H1 (cell line): Measurements from ENCODE around the gene ZNF839. TPM values are rescaled to one million over a fixed set of nuclear protein-coding genes. Genes with fewer than 3 reads are reported as not detected.
A peak's percentile ranks its signal among the peaks of the same experiment; 100 is the strongest.

Experiments
- CTCF ChIA-PET: fragments of 300-600 bp; sonication (Branson Sonifier 250); formaldehyde crosslinking; loops from one replicate; lab custom pipeline; 2021; ENCODE audit not compliant: partially characterized antibody; lab: Charles Lee
- POLR2A ChIA-PET: fragments of 300-600 bp; sonication (Branson Sonifier 250); formaldehyde crosslinking; loops from one replicate; lab custom pipeline; 2021; ENCODE audit warnings: inconsistent platforms; ENCODE audit not compliant: partially characterized antibody; lab: Charles Lee
- DNase-seq, 2 experiments: peaks; one replicate each; pipeline versions ENCODE4 v3.0.0 to v3.0.0-alpha.2; 2010 to 2022; ENCODE audit warnings: low spot score in 2 of 2, low read depth in 1 of 2, mixed read lengths in 1 of 2
- FAIRE-seq: peaks from 2 replicates; lab custom pipeline; 2011; peaks lifted over from hg19 to GRCh38; lab: Jason Lieb, UNC
- H2AFZ ChIP-seq: 2 replicates; pipeline ENCODE4 v1.8.1; 2012; ENCODE audit warnings: low read length, inconsistent platforms
- H2AK5ac ChIP-seq: 2 replicates; pipeline ENCODE4 v1.6.1; 2013; ENCODE audit warnings: low read depth, low read length
- H2BK120ac ChIP-seq: replicated peaks from 2 replicates; pipeline ENCODE3; 2013; ENCODE audit warnings: low read depth, low read length, inconsistent platforms
- H2BK12ac ChIP-seq: 2 replicates; pipeline ENCODE4 v1.6.1; 2013; ENCODE audit warnings: low read depth, low read length
- H2BK15ac ChIP-seq: 2 replicates; pipeline ENCODE4 v1.6.1; 2013; ENCODE audit warnings: low read length
- H2BK20ac ChIP-seq: 2 replicates; pipeline ENCODE4 v1.6.1; 2013; ENCODE audit warnings: low read length
- H2BK5ac ChIP-seq: 2 replicates; pipeline ENCODE4 v1.6.1; 2013; ENCODE audit warnings: low read depth, low read length
- H3K14ac ChIP-seq: 2 replicates; pipeline ENCODE4 v1.6.1; 2013; ENCODE audit warnings: inconsistent platforms; ENCODE audit not compliant: insufficient read length
- H3K18ac ChIP-seq: 2 replicates; pipeline ENCODE4 v1.6.1; 2013; ENCODE audit warnings: low read length; ENCODE audit errors: extremely low read depth
- H3K23ac ChIP-seq: 2 replicates; pipeline ENCODE4 v1.6.1; 2013; ENCODE audit warnings: inconsistent platforms; ENCODE audit not compliant: insufficient read length
- H3K23me2 ChIP-seq: 2 replicates; pipeline ENCODE4 v1.6.1; 2013; ENCODE audit warnings: low read depth, low read length
- H3K27ac ChIP-seq: 2 replicates; pipeline ENCODE4 v1.6.1; 2011; ENCODE audit warnings: low read depth, low read length, inconsistent platforms
- H3K27me3 ChIP-seq, 4 experiments: replicated peaks in 1 of 4; 1 replicate in 1 of 4; 2 replicates in 3 of 4; pipeline versions ENCODE4 v1.6.1 to v1.8.1; 2011 to 2013; ENCODE audit warnings: low read length in 3 of 4, mild to moderate bottlenecking in 3 of 4, inconsistent platforms in 2 of 4, mixed read lengths in 2 of 4, moderate library complexity in 1 of 4; ENCODE audit not compliant: control insufficient read depth in 3 of 4, insufficient read depth in 3 of 4; ENCODE audit errors: extremely low read depth in 1 of 4
- H3K36me3 ChIP-seq, 4 experiments: 2 replicates each; pipeline versions ENCODE4 v1.6.1 to v1.8.1; 2011 to 2013; ENCODE audit warnings: mild to moderate bottlenecking in 4 of 4, low read length in 3 of 4, moderate library complexity in 2 of 4, control low read depth in 1 of 4, inconsistent platforms in 1 of 4; ENCODE audit not compliant: insufficient read depth in 4 of 4, control insufficient read depth in 2 of 4
- H3K4ac ChIP-seq: replicated peaks from 2 replicates; pipeline ENCODE3; 2013; ENCODE audit warnings: low read length, low read depth, mixed read lengths, inconsistent platforms; ENCODE audit not compliant: insufficient read length
- H3K4me1 ChIP-seq, 4 experiments: replicated peaks in 1 of 4; 1 replicate in 1 of 4; 2 replicates in 3 of 4; pipeline versions ENCODE4 v1.6.1 to v1.8.1; 2011 to 2013; ENCODE audit warnings: low read length in 3 of 4, inconsistent platforms in 2 of 4, mixed read lengths in 1 of 4; ENCODE audit not compliant: insufficient read depth in 4 of 4, control insufficient read depth in 3 of 4
- H3K4me2 ChIP-seq, 2 experiments: 2 replicates each; pipeline versions ENCODE4 v1.6.1 to v1.8.1; 2011 to 2013; ENCODE audit warnings: low read depth in 2 of 2, low read length in 2 of 2, control low read depth in 1 of 2, inconsistent platforms in 1 of 2, mild to moderate bottlenecking in 1 of 2; ENCODE audit not compliant: insufficient read depth in 1 of 2
- H3K4me3 ChIP-seq, 4 experiments: fragments of 200-600, 300-600 bp in 1 of 4; sonication (generic), shearing (Covaris generic), sonication (Bioruptor Twin) in 1 of 4; 2 replicates each; pipeline versions ENCODE4 v1.5.1 to v1.8.1; 2011 to 2016; ENCODE audit warnings: low read length in 4 of 4, low read depth in 3 of 4, control low read depth in 2 of 4, inconsistent platforms in 2 of 4, mild to moderate bottlenecking in 2 of 4, mixed read lengths in 1 of 4, moderate library complexity in 1 of 4; ENCODE audit not compliant: insufficient read depth in 2 of 4; ENCODE audit errors: extremely low read depth in 1 of 4
- H3K56ac ChIP-seq: replicated peaks from 2 replicates; pipeline ENCODE3; 2013; ENCODE audit warnings: low read depth, mild to moderate bottlenecking, mixed read lengths, low read length, inconsistent platforms; ENCODE audit not compliant: insufficient read length
- H3K79me1 ChIP-seq: 2 replicates; pipeline ENCODE4 v1.6.1; 2013; ENCODE audit warnings: low read depth, low read length, control low read depth
- H3K79me2 ChIP-seq, 2 experiments: 2 replicates each; pipeline versions ENCODE4 v1.6.1 to v1.8.1; 2012 to 2013; ENCODE audit warnings: low read length in 2 of 2, mild to moderate bottlenecking in 2 of 2, inconsistent platforms in 1 of 2; ENCODE audit not compliant: insufficient read depth in 2 of 2, control insufficient read depth in 1 of 2
- H3K9ac ChIP-seq, 4 experiments: replicated peaks in 1 of 4; 1 replicate in 1 of 4; 2 replicates in 3 of 4; pipeline versions ENCODE4 v1.6.1 to v1.8.1; 2011 to 2013; ENCODE audit warnings: low read depth in 3 of 4, low read length in 3 of 4, control low read depth in 2 of 4, mild to moderate bottlenecking in 2 of 4, moderate library complexity in 2 of 4, inconsistent platforms in 1 of 4; ENCODE audit errors: extremely low read depth in 1 of 4
- H3K9me3 ChIP-seq, 2 experiments: 2 replicates each; pipeline versions ENCODE4 v1.6.1 to v1.8.1; 2012 to 2013; ENCODE audit warnings: mild to moderate bottlenecking in 2 of 2, moderate library complexity in 2 of 2, control low read depth in 1 of 2, inconsistent platforms in 1 of 2, low read depth in 1 of 2, low read length in 1 of 2, mixed read lengths in 1 of 2; ENCODE audit not compliant: insufficient read depth in 2 of 2
- H4K20me1 ChIP-seq, 2 experiments: replicated peaks in 1 of 2; 2 replicates each; pipeline versions ENCODE3 to v1.8.1; 2011 to 2013; ENCODE audit warnings: inconsistent platforms in 2 of 2, low read length in 2 of 2, mild to moderate bottlenecking in 1 of 2; ENCODE audit not compliant: insufficient read depth in 2 of 2, control insufficient read depth in 1 of 2
- H4K5ac ChIP-seq: 2 replicates; pipeline ENCODE4 v1.6.1; 2013; ENCODE audit warnings: low read length, low read depth, mixed read lengths, inconsistent platforms; ENCODE audit not compliant: insufficient read length
- H4K8ac ChIP-seq: 2 replicates; pipeline ENCODE4 v1.8.0; 2013; ENCODE audit warnings: mild to moderate bottlenecking, moderate library complexity, low read length, inconsistent platforms; ENCODE audit not compliant: insufficient read depth; ENCODE audit errors: extremely low read depth
- H4K91ac ChIP-seq: replicated peaks from 2 replicates; pipeline ENCODE3; 2013; ENCODE audit warnings: low read length, mixed read lengths, inconsistent platforms; ENCODE audit not compliant: insufficient read length
- ASH2L ChIP-seq: fragments of 200-600, 300-600 bp; sonication (generic); IDR thresholded peaks from one replicate; pipeline ENCODE4 v1.7.1; 2017; ENCODE audit warnings: low read length
- CREB1 ChIP-seq: IDR thresholded peaks from 2 replicates; pipeline ENCODE4 v1.6.1; 2012; ENCODE audit warnings: inconsistent platforms
- FOSL1 ChIP-seq: IDR thresholded peaks from 2 replicates; pipeline ENCODE4 v1.6.1; 2011; ENCODE audit warnings: mild to moderate bottlenecking, low read depth, low read length, moderate library complexity; ENCODE audit not compliant: insufficient read depth
- GTF2F1 ChIP-seq: IDR thresholded peaks from 2 replicates; pipeline ENCODE4 v1.6.1; 2012; ENCODE audit warnings: low read depth, low read length, improper control_type of control experiment, borderline replicate concordance
- HDAC6 ChIP-seq: IDR thresholded peaks from one replicate; pipeline ENCODE4 v1.7.1; 2012; ENCODE audit warnings: low read depth, mild to moderate bottlenecking, inconsistent platforms, low read length, moderate library complexity
- KDM4A ChIP-seq: IDR thresholded peaks from one replicate; pipeline ENCODE4 v1.7.1; 2012; ENCODE audit warnings: low read depth, mild to moderate bottlenecking, moderate library complexity, low read length, inconsistent platforms; ENCODE audit not compliant: severe bottlenecking
- PHF8 ChIP-seq: fragments of 200-600 bp; sonication (generic); conservative IDR thresholded peaks from 2 replicates; pipeline ENCODE4 v1.7.1; 2012; ENCODE audit warnings: low read depth, mild to moderate bottlenecking, inconsistent platforms, low read length, moderate library complexity
- POLR2A ChIP-seq, 2 experiments: IDR thresholded peaks; 1 replicate in 1 of 2; 2 replicates in 1 of 2; pipeline ENCODE4 v1.6.1; 2011; ENCODE audit warnings: low read depth in 2 of 2, low read length in 2 of 2, mild to moderate bottlenecking in 2 of 2; ENCODE audit errors: control extremely low read depth in 1 of 2
- TAF7 ChIP-seq: optimal IDR thresholded peaks from 2 replicates; pipeline ENCODE3; 2011; ENCODE audit warnings: low read depth, mild to moderate bottlenecking, inconsistent platforms, low read length, moderate library complexity, borderline replicate concordance
- WGBS, 2 experiments: shearing (Covaris generic) in 1 of 2; methylation state at CpG; one replicate each; pipeline versions ENCODE4 v1.1.6 to v1.1.7; 2013 to 2015; ENCODE audit warnings: low lambda C conversion rate in 2 of 2, mixed read lengths in 2 of 2, inconsistent platforms in 1 of 2, low coverage in 1 of 2, missing lambda C conversion rate in 1 of 2; ENCODE audit not compliant: insufficient replicate concordance in 2 of 2, insufficient coverage in 1 of 2, insufficient read length in 1 of 2; ENCODE audit errors: extremely low coverage in 1 of 2, missing lambda C conversion rate in 1 of 2; 5-methylcytosine and 5-hydroxymethylcytosine counted together
- polyA plus RNA-seq, 7 experiments: library from polyadenylated mRNA; depleted of rRNA in 3 of 7; stranded (reverse) in 5 of 7; unstranded in 2 of 7; fragments of >200 nt in 5 of 7; fragments of 200-250 nt in 2 of 7; gene quantifications; 1 replicate in 5 of 7; 2 replicates in 1 of 7; 4 replicates in 1 of 7; pipeline versions ENCODE4 v1.2.1 to v1.2.3, GENCODE V29; 2011 to 2013; ENCODE audit warnings: missing spikeins in 2 of 7, mixed read lengths in 2 of 7
- total RNA-seq: library from RNA; stranded (reverse); fragmentation: NEBNext Ultra II Directional; extraction: Animal tissue kit (Norgen Biotek cat#: 25700); gene quantifications from 2 replicates; pipeline ENCODE4 v1.2.1, GENCODE V29; 2021

Gene ZNF839
- total and polyA plus RNA-seq, 2 of the 8 experiments (the other 6 are each of a cell fraction or from before 2014, with no cell fraction given): 8.1 to 9.4 TPM

DNA sequence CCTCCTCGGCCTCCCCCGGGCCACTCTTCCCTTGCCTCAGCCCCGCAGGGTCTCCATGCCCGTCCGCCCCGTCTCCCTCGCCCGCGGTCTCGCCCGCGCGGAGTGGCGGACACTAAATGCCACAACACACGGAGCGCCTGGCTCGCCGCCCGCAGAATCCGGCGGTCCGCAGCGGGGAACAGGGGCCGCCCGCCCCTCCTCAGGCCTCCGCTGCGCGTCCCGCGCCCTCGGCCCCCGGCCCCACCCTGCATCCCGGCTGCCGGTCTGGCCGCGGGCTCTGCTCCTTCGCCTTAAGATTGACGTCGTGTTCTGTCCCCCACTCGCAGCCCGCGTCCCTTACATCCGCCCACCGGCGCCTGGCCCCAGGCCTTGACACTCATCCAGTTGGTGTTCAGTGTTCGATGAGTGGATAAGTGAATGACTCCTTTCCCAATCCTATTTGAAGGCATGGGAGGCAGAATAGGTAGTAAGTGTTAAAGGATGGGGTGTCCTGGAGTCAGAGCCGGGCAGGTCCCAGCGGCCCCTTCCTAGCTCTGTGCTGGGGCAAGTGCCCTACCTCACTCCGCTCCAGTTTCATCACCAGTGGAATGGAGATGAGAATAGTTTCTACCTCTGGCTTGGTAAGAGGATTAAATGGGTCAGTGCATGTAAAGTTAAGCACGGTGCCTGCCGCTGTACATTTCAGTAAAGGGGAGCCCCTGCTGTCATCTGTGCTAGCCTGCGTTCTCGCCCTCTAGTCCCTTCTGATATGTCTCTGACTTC is 43.8 kb downstream of the ZNF839 start:
- Histone ChIP-seq H3K4me1 (peaks cover 2 to 10% (median 4%) of the 10 kb centered on the region in 4 experiments; a peak in 4 of 7 replicates), H3K9ac (peak overlapping the region; percentile 42 to 79 (median 62); a peak in 6 of 7 replicates), H3K14ac (no peak overlapping the region), H3K79me1 (peaks cover 10% of the 10 kb centered on the region), H4K91ac (no peak overlapping the region), H3K27me3 (no peaks in the 10 kb centered on the region), H2BK120ac (no peak overlapping the region), H3K56ac (no peak overlapping the region), H4K5ac (no peak overlapping the region), H4K20me1 (no peaks in the 10 kb centered on the region), H2AFZ (0 out of 2 replicates have a peak overlapping the region, but pooled peaks have one; percentile 13), H3K79me2 (peaks cover 0 to 24% of the 10 kb centered on the region in 2 experiments; a peak in 3 of 4 replicates), H3K9me3 (no peaks in the 10 kb centered on the region), H3K4me2 (peak overlapping the region; percentile 82 to 96), H3K27ac (no peak overlapping the region), H4K8ac (peak overlapping the region; percentile 68; the same call in 1 of the 2 replicates), H3K4ac (no peak overlapping the region), H3K36me3 (peaks cover 0 to 4% (median 0%) of the 10 kb centered on the region in 4 experiments; a peak in 2 of 8 replicates), H3K18ac (peak overlapping the region; percentile 76), H3K23ac (no peak overlapping the region), H2BK5ac (no peak overlapping the region), H2BK15ac (no peak overlapping the region), H2BK20ac (no peak overlapping the region), H3K23me2 (peaks cover 9% of the 10 kb centered on the region), H2BK12ac (no peak overlapping the region), H2AK5ac (no peak overlapping the region), H3K4me3 (peak overlapping the region; percentile 68 to 94 (median 86))
- TF ChIP-seq KDM4A (peak; percentile 66), TAF7 (peak; percentile 16), PHF8 (no peak; the same call in none of the 2 replicates), GTF2F1 (no peak), FOSL1 (0 out of 2 replicates have a peak, but pooled peaks have one; percentile 38), CREB1 (no peak), HDAC6 (no peak), POLR2A (IDR thresholded peaks at IDR 0.05; ENCODE audit: control extremely low read depth in 1 of 2, low read depth in 2 of 2, low read length in 2 of 2) (no peak), ASH2L (peak; percentile 92)
- FAIRE-seq (no peak), DNase-seq (no peak)
- ChIA-PET POLR2A (interaction anchor here (0.5 to 2.0 kb wide), 4 partner anchors 12 to 410 kb away, joined by 3 to 8 read pairs (median 3); no protein-coding TSS in a partner anchor), CTCF (no interaction called here)
- WGBS, 2 experiments: 5% methylated on average over 51 of the region's 53 CpGs; no CpG with 5 or more reads in 1 of the 2 experiments
